NOMO-1 (cell line): ENCODE results near the gene RESF1.
"Not testable (repeated sequence)": the region's sequence is repeated elsewhere in the genome, so short reads cannot be mapped to it uniquely, and the experiment has no call there.

Source experiments
- DNase-seq, 2 experiments: peaks; one replicate each; lab custom pipeline; 2025; ENCODE audit not compliant: unreplicated experiment in 2 of 2; lab: John Stamatoyannopoulos, UW

RESF1 gene, protein sequence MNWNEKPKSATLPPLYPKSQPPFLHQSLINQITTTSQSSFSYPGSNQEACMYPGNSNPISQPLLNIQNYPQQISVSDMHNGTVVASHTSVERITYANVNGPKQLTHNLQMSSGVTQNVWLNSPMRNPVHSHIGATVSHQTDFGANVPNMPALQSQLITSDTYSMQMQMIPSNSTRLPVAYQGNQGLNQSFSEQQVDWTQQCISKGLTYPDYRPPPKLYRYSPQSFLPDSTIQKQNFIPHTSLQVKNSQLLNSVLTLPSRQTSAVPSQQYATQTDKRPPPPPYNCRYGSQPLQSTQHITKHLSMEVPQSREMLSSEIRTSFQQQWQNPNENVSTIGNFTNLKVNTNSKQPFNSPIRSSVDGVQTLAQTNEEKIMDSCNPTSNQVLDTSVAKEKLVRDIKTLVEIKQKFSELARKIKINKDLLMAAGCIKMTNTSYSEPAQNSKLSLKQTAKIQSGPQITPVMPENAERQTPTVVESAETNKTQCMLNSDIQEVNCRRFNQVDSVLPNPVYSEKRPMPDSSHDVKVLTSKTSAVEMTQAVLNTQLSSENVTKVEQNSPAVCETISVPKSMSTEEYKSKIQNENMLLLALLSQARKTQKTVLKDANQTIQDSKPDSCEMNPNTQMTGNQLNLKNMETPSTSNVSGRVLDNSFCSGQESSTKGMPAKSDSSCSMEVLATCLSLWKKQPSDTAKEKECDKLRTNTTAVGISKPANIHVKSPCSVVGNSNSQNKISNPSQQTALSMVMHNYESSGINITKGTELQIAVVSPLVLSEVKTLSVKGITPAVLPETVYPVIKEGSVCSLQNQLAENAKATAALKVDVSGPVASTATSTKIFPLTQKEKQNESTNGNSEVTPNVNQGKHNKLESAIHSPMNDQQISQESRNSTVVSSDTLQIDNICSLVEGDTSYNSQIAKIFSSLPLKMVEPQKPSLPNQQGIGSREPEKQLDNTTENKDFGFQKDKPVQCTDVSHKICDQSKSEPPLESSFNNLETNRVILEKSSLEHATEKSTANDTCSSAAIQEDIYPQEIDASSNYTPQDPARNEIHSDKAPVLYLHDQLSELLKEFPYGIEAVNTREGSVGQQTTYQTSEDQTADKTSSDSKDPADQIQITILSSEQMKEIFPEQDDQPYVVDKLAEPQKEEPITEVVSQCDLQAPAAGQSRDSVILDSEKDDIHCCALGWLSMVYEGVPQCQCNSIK (N-terminal part only)

DNA sequence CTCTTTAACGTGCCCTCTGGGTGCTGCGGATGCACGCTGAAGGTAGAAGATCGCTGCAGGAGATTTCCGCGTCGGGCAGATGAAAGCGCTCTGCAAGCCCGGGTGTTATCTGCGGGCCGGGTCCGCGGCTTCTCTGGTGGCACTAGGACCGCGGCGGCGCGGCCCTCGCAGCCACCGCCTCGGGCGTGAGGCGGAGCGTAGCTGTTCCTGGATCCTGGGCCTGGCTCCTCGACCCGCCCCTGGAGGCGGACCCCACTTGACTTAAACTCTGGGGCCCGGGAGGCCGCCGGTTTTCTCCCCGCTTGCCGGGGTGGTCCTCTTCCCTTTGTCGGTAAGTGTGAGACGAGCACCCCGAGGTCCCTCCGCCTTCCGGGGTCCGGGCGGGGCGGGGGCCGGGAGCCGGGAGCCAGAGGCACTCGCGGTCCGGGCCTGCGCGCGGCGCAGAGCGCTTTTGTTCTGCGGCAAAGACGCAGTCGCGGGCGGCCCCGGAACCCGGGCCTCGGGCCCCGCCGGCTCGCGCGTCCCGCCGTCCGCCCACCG is at the start of gene RESF1:
TSS of gene RESF1 (plus strand) at position 255 of the 540 bp plus-strand sequence. CDS start 21,541 bp downstream, outside the sequence.
- DNase-seq, result peak; percentile 91

DNA sequence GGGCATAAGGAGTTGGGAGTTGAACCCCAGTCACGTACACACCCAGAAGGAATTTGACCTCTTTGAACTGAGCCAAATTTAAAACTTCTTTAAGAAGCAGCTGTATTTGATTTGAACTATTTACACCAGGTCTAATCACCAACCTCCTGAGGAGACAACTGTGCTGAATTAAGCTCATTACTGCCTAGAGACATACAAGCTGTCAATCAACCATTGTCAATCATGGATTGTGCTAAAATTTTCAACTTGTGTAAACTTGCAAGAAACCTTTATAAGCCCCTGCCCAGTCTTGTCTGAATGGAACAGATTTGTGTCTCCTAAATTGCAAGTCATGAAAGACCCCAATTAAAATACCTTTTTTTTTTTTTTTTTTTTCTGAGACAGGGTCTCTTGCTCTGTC is 44.3 kb upstream of the RESF1 start:
- DNase-seq, result no peak

DNA sequence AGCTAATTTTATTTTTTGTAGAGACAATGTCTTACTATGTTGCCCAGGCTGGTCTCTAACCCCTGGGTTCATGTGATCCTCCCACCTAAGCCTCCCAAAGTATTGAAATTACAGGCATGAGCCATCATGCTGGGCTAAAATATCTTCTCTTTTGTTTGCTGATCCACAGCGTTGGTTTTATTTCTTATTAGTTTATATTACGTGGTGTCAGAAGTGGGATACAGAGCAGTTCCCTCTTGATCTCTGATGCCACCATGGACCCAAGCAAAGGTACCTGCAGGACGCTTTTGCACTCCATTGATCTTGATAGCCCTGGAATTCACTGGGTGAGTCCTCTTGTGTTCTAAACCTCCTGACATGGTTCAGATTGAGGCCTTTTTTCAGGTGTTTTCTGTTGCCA is 43.8 kb upstream of the RESF1 start:
- DNase-seq, result peak in 1 of 2 experiments; percentile 6

DNA sequence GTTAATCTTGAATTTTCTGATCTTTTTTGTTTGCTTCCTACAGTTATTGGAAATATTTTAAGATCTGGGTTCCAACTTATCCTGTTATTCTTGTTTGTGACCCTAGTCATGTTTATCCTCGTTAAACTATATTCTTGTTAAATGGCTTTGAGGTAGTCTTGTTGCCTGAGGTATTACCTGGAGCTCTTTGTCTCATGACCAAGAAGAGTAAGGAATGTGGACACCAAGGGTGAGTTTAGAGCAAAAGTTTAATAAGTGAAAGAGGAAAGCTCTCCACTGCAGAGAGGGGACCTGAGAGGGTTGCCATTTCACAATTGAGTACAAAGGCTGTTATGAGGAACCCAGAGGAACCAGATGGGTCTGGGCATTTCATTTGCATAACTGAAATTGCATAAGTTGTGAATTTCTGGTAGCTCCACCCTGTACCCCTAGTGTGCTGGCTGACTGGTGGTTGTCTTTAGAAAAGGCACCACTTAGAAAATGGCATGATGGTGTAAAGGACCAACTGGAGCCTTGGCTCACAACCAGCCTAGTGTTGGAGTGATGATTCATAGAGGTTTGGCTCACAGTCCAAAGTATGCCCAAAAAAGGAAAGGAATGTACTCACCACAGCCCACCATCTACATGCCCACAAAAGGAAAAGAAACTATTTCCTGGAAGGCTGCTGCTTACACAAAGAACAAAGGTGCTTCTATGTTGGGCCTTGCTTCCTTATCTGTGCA is 36.7 kb upstream of the RESF1 start:
- DNase-seq, result no peak

DNA sequence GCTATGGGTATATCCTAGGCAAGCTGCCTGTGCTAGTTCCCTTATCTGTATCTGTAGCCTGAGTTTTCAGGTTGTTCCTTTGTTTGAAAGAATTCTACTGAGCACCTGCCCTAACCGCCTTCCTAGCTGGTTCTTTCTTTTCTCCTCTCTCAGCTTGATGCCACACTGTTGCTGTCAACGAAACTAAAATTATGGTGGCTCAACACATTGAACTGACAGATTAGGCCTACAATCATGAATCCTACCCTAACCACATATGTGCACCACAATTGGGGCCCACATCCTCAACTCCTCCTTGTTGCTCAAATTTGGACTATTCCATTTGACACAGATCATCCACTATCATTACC is 36.2 kb upstream of the RESF1 start:
- no peak for DNase-seq

GRCh38 chr12:31928246-31929026 is 30.8 kb upstream of the RESF1 start:
- no peak for DNase-seq

DNA sequence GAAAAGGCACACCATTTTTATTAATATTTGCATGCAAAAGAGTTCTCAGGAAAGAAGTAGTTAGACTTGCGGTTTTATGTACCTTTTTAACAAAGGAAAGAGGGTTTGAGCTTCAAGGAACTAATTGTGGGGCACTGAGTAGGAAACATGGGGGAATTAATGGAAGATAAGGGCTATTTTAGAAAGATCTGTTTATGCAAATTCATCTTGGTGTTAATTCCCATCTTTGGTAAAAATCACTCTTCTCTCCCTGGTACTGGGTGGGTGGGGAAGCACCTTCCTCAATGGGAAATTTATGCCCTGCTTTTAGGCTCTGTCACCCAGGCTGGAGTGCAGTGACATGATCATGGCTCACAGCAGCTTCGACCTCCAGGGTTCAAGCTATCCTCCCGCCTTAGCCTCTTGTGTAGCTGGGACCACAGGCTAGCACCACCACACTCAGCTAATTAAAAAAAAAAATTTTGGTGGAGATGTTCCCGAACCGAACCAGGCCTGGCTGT is 30.1 kb upstream of the RESF1 start:
- DNase-seq, result no peak

GRCh38 chr12:31931796-31932715 is 27.2 kb upstream of the RESF1 start:
- no peak for DNase-seq

DNA sequence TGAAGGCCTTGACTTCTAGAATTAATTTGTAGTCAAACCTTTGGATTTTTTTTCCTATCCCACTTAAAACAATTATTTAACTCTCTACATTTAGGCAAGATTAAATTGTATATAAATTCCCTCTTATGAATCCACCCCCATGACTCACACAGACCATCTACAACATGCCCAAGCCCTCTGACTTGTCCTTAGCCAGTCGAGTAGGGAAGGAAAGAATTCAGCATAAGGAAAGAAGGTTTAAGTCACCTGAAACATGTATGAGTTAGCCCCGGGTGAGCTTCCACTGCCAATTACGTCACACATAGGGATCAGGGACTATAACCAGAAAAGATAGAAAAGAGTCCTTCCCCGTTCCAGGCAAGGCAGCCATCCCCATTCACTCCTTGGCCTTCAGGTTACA is 14.9 kb upstream of the RESF1 start:
- DNase-seq, result no peak

DNA sequence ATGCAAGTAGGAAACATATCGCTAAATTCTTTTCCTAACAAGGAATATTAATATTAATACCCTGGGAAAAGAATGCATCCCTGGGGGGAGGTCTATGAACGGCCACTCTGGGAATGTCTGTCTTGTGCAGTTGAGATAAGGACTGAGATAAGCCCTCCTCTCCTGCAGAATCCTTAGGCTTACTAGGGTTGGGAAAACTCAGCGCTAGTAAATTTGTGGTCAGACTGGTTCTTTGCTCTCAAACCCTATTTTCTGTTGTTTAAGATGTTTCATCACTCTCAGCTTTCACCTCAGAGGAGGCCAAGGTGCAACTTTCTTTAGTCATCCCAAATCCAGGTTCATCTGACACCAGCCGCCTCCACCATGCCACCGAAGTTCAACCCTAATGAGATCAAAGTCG is 11.2 kb upstream of the RESF1 start:
- DNase-seq, result no peak

GRCh38 chr12:31948697-31949359 is 10.4 kb upstream of the RESF1 start:
- DNase-seq, result not testable (repeated sequence)

GRCh38 chr12:31950088-31950487 is 9.1 kb upstream of the RESF1 start:
- no peak for DNase-seq

DNA sequence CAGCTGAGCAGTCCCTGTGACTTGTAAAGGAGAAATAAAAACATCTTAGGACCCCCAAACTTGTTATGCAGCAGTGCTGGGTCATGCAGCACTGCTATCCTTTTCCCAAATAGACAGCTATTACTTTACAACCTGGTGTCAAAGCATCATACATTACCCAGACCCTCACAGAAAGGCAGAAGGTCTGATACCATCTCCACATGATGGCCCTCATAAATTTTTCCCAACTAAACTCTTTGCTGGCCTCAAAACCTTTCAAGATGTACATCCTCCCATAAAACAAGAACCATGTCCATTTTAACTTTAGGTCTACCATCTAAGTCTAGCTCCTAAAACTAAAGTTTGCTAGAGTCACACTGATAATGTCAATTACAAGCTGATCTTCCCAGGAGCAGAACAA is 8.7 kb upstream of the RESF1 start:
- no peak for DNase-seq

DNA sequence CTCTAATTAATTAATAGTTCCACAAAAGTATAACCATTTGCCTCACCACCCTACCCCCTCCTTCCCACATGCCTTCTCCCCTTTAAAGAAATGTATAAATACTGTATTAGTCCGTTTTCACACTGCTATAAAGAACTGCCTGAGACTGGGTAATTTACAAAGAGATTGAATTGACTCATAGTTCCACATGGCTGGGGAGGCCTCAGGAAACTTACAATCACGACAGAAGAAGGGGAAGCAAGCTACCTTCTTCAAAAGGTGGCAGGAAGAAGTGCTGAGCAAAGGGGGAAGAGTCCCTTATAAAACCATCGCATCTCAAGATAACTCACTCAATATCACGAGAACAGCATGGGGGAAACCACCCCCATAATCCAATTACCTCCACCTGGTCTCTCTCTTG is 8.2 kb upstream of the RESF1 start:
- no peak for DNase-seq

DNA sequence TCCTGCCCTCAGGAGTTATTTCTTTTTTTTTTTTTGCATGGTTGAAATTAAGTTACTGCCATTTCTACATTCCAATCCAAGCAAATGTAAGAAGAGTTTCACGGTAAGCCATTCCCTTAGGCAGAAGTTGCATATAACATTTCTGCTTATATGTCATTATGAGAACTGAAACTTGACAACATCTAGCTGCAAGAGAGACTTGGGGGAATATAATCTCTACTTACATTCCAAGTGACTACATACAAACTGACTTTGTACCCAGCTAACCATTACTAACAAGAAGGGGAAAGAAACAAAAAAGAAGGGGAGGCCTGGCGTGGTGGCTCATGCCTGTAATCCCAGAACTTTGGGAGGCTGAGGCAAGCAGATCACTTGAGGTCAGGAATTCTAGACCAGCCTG is 7.3 kb upstream of the RESF1 start:
- DNase-seq, result no peak

DNA sequence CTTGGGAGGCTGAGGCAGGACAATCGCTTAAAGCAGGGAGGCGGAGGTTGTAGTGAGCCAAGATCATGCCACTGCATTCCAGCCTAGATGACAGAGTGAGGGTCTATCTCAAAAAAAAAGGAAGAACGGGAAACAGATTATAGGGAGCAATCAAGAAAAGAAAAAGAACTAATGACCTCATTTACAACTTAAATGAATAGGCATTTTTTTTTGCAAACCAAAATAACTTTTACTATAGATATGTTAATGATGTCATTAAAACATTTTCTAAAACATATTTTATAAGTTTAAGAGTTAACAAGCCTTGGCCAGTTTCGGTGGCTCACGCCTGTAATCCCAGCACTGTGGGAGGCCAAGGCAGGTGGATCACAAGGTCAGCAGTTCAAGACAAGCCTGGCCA is 6.8 kb upstream of the RESF1 start:
- DNase-seq, result no peak

- DNase-seq, result no peak
Measured at GRCh38 chr12:31954925-31955858, 4.0 kb upstream of the RESF1 start.
